Measurements from ENCODE around the gene LRIG2.

GRCh38 chr1:113156368-113156767 is 83.4 kb downstream of the LRIG2 start:
- TF ChIP-seq CTCF (conservative IDR thresholded peaks at IDR 0.05; ENCODE audit: low read depth, low read length), result no peak
- no peak for TF ChIP-seq EZH2phosphoT487 (IDR thresholded peaks at IDR 0.05; ENCODE audit: borderline replicate concordance, low read length)
- no peak for TF ChIP-seq EZH2 (IDR thresholded peaks at IDR 0.05; ENCODE audit: low read length, unreplicated experiment)

Measured in PC-3 (cell line).